Measurements from ENCODE around the gene CAMKK1. TPM values are rescaled to one million over a fixed set of nuclear protein-coding genes. Genes with fewer than 3 reads are reported as not detected.

CAMKK1 gene
- total and polyA plus RNA-seq, 9 donors = 2.8 to 15.1 (median 7.1) TPM

DNA sequence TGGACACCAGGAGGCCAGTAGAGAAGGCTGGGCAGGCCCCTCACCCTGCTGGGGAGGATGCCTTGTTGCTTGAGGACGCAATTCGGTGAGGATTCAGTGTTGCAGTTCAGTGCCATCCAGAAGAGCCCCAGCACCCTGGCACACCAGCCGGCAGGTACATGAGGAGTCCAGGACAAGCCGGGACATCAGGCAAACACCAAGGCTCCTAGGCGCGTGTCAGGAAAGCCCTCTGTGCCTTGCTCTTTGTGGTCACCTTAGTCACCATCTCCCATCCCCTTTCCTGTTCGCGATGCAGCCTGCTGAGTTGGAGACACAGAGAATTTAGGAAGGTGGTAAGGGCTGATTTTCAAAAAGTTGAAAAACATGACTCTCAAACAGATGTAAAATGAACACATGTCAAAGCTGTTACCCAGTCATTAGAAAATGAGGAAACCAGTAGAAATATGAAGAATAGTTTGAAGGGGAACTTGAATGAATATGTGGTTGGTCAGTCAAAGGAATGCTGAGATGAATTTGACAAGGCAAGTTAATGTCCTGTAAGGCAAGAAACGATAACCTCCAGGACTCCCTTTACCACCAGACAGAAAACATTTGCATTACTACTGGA is 44.5 kb downstream of the CAMKK1 start:
- Histone ChIP-seq H3K36me3 (no peaks in the 10 kb centered on the region), H3K9me3 (no peaks in the 10 kb centered on the region), H3K4me1 (ENCODE audit: insufficient read depth) (no peaks in the 10 kb centered on the region), H3K27ac (no peak overlapping the region), H3K27me3 (no peaks in the 10 kb centered on the region), H3K4me3 (no peak overlapping the region)
- DNase-seq = no peak
- 82 to 86% (median 83%) methylated on average over 9 of the region's 9 CpGs for WGBS, 3 donors
- TF ChIP-seq POLR2A (IDR thresholded peaks at IDR 0.05) (no peak), EP300 (IDR thresholded peaks at IDR 0.05) (no peak)
- TF ChIP-seq, protein P1, sequence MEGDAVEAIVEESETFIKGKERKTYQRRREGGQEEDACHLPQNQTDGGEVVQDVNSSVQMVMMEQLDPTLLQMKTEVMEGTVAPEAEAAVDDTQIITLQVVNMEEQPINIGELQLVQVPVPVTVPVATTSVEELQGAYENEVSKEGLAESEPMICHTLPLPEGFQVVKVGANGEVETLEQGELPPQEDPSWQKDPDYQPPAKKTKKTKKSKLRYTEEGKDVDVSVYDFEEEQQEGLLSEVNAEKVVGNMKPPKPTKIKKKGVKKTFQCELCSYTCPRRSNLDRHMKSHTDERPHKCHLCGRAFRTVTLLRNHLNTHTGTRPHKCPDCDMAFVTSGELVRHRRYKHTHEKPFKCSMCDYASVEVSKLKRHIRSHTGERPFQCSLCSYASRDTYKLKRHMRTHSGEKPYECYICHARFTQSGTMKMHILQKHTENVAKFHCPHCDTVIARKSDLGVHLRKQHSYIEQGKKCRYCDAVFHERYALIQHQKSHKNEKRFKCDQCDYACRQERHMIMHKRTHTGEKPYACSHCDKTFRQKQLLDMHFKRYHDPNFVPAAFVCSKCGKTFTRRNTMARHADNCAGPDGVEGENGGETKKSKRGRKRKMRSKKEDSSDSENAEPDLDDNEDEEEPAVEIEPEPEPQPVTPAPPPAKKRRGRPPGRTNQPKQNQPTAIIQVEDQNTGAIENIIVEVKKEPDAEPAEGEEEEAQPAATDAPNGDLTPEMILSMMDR (IDR thresholded peaks at IDR 0.05) = no peak
- intact Hi-C loops (cut with DNase I) = loop anchor here in 2 of 4 donors (5.0 kb wide), 2 partner anchors 96 to 111 kb away; no protein-coding TSS in a partner anchor

DNA sequence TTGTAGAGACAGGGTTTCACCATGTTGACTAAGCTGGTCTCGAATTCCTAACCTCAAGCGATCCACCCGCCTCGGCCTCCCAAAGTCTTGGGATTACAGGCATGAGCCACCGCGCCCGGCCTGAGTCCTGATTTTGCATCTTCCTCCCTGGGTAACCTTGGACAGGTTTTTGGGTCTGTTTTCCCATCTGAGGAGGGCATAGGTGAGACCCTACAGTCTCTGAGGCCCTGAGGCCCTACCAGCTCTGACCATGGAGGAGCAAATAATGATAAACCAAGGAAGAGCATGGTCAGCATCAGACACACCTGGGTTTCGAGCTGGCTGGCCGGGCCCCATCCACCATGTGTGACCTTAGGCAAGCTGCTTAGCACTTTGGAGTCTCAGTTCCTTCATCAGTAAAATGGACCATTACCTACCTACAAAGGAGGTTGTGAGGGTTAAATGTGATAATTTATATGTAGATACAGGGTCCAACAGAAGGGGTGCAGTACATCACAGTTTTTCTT is 45.6 kb downstream of the CAMKK1 start:
- H3K27me3 ChIP-seq = no peaks in the 10 kb centered on the region
- intact Hi-C loops (cut with DNase I) = loop anchor here in 2 of 4 donors (5.0 kb wide), 2 partner anchors 95 to 110 kb away; no protein-coding TSS in a partner anchor
- no peak overlapping the region for H3K27ac ChIP-seq
- WGBS, 3 donors = 92 to 97% (median 93%) methylated on average over 9 of the region's 9 CpGs
- H3K36me3 ChIP-seq = no peaks in the 10 kb centered on the region
- H3K4me1 ChIP-seq (ENCODE audit: insufficient read depth) = no peaks in the 10 kb centered on the region
- no peak overlapping the region for H3K4me3 ChIP-seq
- H3K9me3 ChIP-seq = no peaks in the 10 kb centered on the region
- TF ChIP-seq EP300 (IDR thresholded peaks at IDR 0.05) (no peak), POLR2A (IDR thresholded peaks at IDR 0.05) (no peak)
- TF ChIP-seq, protein P1 (IDR thresholded peaks at IDR 0.05) = no peak
- no peak for DNase-seq

DNA sequence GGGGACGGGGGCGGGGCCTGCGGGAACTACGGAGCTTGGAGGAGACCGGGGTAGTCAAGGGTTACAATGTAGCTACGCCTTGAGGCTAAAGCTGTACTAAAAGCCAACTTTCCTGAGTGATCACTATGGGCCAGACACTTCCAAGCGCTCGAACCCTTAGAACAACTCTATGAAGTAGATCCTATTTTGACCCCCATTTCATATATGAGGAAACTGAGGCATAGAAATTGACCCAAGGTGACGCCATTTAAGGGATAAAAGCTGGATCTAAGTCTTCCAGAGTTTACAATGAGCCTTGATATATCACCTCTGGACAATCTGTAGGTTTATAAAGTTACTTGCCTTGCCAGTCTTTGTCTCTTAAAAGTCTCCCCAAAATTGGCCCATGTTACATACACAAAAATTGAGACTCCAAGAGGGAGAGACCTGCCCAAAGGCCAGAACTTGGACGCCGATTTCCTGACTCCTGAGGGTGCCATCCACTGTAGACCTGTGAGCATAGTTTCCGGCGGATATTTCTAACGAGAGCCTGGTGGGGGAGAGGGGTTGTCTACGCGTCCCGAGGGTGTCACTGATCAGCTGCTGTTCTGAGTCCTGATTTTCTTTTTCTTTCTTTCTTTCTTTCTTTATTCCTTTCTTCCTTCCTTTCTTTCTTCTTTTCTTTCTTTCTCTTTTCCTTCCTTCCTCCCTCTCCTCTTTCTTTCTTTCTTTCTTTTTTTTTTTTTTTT is 46.3 kb downstream of the CAMKK1 start:
- Histone ChIP-seq H3K4me1 (ENCODE audit: insufficient read depth) (no peaks in the 10 kb centered on the region), H3K27ac (no peak overlapping the region), H3K9me3 (no peaks in the 10 kb centered on the region), H3K27me3 (no peaks in the 10 kb centered on the region), H3K36me3 (no peaks in the 10 kb centered on the region), H3K4me3 (peak overlapping the region; percentile 100)
- WGBS, 3 donors = 41 to 42% (median 42%) methylated on average over 17 of the region's 17 CpGs
- DNase-seq = no peak
- intact Hi-C loops (cut with DNase I) = loop anchor here in 2 of 4 donors (5.0 kb wide), 2 partner anchors 94 to 109 kb away; no protein-coding TSS in a partner anchor
- TF ChIP-seq, protein P1 (IDR thresholded peaks at IDR 0.05) = no peak
- TF ChIP-seq EP300 (IDR thresholded peaks at IDR 0.05) (no peak), POLR2A (IDR thresholded peaks at IDR 0.05) (no peak)

DNA sequence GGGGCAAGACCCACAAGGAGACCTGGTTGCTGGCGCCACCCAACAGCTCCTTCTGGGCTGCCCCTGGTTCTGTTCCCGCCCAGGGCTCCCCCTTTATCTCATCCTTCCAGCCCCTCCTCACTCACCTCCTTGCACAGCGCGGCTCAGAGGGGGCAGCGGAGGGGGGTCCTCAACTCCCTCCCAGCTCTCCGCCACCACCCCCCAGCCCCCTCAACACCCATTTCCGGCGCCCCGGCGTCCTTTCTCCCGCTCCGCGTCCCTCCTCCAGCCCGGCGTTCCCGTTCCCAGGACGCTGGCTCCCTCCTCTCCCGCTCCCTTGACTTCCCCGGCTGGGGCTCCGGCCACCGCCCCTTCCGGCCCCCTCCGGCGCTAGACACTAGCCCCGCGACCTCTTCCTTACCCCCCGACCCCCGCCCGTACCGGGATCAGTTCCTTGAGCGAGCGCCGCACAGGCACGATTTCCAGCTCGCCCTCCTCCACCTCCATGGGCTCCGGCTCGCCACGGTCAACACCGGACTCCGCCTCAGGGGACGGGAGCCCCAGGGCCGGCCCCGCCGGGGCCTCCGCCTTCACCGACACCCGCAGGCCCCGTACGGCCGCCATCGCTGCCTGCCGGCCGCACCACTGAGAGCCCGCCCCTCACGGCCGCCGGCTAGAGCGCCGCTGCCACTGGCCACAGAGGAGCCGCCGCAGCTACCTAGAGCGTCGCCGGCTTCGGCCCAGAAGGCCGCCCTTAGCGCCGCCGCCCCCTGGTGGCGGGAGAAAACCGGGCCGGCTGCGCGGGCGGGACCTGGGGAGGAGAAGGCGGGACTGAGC is 47.0 kb downstream of the CAMKK1 start, which contains the start of gene NCBP3:
Gene NCBP3 (minus strand): TSS at position 626 of the 816 bp plus-strand sequence. CDS start 23 bp downstream, at position 603.
- Histone ChIP-seq H3K9me3 (no peaks in the 10 kb centered on the region), H3K27ac (peak within 1 kb of the TSS; percentile 59 to 70), H3K4me3 (peak within 1 kb of the TSS; percentile 100), H3K36me3 (no peaks in the 10 kb centered on the region), H3K27me3 (no peaks in the 10 kb centered on the region), H3K4me1 (ENCODE audit: insufficient read depth) (no peaks in the 10 kb centered on the region)
- 0 to 1% (median 1%) methylated on average over 72 to 76 of the region's 76 CpGs for WGBS, 3 donors
- TF ChIP-seq, protein P1 (IDR thresholded peaks at IDR 0.05) = peak; percentile 97 to 98 (median 98)
- TF ChIP-seq POLR2A (IDR thresholded peaks at IDR 0.05) (peak; percentile 81), EP300 (IDR thresholded peaks at IDR 0.05) (no peak)
- intact Hi-C loops (cut with DNase I) = loop anchor here in 2 of 4 donors (5.0 kb wide), 2 partner anchors 94 to 109 kb away; no protein-coding TSS in a partner anchor
- DNase-seq = peak; percentile 86 to 93 (median 89)

All from ovary (tissue), 9 donors.